ENCODE measurements around the gene CLASP2. TPM values are rescaled to one million over a fixed set of nuclear protein-coding genes. Genes with fewer than 3 reads are reported as not detected.

CLASP2 gene
- total RNA-seq, 4 donors from 2014 or later, result 64.2 to 115 (median 92.1) TPM

DNA sequence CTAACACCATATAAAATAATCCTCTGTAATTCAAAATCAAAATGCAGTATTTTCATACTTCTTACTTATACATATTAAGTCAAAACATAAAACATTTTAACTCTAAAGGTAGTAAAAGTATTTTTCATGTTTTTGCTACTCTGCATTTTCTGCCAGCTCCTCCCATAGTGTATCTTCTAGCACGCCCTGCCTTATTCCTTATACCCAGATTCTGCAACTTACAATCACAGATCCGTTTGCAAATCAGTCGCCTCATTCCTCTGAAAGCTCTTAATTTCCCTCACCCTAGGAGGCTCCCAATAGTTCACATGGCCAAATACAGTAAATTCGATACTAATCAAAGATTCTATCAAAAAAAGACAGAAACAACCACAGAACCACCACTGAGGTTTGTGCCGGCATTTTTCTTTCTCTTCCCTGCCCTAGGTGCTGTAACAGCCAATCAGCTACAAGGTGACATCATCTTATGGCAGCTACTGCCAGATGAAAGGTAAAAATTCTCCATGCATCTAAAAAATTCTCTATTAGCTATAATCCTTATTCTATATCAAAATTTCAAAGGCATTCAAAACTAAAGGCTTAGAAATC is 72.9 kb downstream of the CLASP2 start:
- Histone ChIP-seq H3K36me3 (no peaks in the 10 kb centered on the region), H3K27me3 (no peaks in the 10 kb centered on the region), H3K9me3 (no peaks in the 10 kb centered on the region), H3K4me3 (replicated peaks in 1 of 3) (no peak overlapping the region), H3K27ac (no peak overlapping the region), H3K4me1 (peaks cover 2 to 4% of the 10 kb centered on the region in 2 donors)
- no peak for DNase-seq
- 67 to 78% methylated on average over 5 of the region's 5 CpGs for WGBS, 2 donors
- intact Hi-C loops (cut with DNase I), result no loop called here
- TF ChIP-seq, protein P1, sequence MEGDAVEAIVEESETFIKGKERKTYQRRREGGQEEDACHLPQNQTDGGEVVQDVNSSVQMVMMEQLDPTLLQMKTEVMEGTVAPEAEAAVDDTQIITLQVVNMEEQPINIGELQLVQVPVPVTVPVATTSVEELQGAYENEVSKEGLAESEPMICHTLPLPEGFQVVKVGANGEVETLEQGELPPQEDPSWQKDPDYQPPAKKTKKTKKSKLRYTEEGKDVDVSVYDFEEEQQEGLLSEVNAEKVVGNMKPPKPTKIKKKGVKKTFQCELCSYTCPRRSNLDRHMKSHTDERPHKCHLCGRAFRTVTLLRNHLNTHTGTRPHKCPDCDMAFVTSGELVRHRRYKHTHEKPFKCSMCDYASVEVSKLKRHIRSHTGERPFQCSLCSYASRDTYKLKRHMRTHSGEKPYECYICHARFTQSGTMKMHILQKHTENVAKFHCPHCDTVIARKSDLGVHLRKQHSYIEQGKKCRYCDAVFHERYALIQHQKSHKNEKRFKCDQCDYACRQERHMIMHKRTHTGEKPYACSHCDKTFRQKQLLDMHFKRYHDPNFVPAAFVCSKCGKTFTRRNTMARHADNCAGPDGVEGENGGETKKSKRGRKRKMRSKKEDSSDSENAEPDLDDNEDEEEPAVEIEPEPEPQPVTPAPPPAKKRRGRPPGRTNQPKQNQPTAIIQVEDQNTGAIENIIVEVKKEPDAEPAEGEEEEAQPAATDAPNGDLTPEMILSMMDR (IDR thresholded peaks at IDR 0.05), result no peak
- TF ChIP-seq POLR2A (IDR thresholded peaks at IDR 0.05), result no peak

DNA sequence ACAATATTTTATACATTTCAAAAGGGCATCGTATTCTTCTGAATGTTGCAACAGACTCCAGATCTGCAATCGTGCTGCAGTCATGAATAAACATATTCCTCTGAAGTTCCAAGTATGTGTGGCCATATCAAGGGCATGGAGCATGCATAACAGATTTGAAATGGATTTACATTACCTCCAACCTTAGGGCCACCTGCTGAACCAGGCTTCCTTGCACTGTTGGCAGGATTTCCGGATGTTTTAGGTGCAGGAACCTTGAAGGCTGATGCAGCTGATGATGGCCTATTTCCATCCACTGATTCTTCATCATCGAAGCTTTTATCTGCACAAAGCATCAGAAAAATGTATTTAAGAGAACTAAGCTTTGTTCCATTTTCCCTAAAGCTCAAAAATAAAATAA is 73.5 kb downstream of the CLASP2 start:
- TF ChIP-seq, protein P1 (IDR thresholded peaks at IDR 0.05), result no peak
- no peak for TF ChIP-seq POLR2A (IDR thresholded peaks at IDR 0.05)
- Histone ChIP-seq H3K27ac (no peak overlapping the region), H3K4me3 (replicated peaks in 1 of 3) (no peak overlapping the region), H3K36me3 (no peaks in the 10 kb centered on the region), H3K4me1 (peaks cover 2 to 4% of the 10 kb centered on the region in 2 donors), H3K9me3 (no peaks in the 10 kb centered on the region), H3K27me3 (no peaks in the 10 kb centered on the region)
- DNase-seq, result no peak
- intact Hi-C loops (cut with DNase I), result no loop called here
- 88 to 95% methylated on average over 4 of the region's 4 CpGs for WGBS, 2 donors

DNA sequence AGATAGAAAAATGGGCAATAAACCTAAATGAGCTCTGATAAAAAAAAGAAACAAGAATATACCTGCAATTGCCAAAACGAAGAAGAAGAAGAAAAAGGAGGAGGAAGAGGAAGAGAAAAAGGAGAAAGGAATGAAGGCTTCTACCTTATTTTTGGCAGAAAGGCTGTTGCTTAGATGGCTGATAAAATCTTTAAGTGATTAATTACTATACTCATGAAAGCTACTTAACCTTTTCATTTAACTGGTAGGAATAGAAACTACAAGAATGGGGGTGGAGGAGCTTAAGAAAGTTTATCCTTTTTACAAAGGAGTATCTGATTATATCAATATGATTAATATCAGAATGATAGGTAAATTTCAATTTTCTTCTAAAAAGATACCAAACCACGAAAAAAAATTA is 75.2 kb downstream of the CLASP2 start:
- no peak overlapping the region for H3K4me3 ChIP-seq (replicated peaks in 1 of 3)
- intact Hi-C loops (cut with DNase I), result no loop called here

DNA sequence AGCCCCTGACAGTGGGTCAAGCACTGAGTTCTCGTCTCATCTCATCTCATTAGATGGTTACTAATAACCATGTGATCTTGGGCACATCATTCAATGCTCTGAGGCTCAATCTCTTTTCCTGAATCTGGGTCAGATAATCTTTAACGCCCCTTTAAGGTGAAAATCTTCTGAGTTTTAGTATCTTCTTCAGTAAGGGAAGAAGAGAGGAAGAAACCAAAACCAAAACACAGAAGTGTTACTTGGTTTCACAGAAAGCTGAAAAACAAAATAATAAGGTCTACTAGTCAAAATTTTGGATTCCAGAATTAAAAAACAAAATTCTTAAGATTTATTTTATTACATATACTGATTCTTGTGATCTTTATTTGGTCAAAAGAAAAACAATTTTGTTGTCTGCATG is 78.2 kb downstream of the CLASP2 start:
- no peak for DNase-seq
- 95 to 96% methylated on average over 2 of the region's 2 CpGs for WGBS, 2 donors
- TF ChIP-seq, protein P1 (IDR thresholded peaks at IDR 0.05), result no peak
- TF ChIP-seq POLR2A (IDR thresholded peaks at IDR 0.05), result no peak
- no peaks in the 10 kb centered on the region for H3K36me3 ChIP-seq
- no peak overlapping the region for H3K4me3 ChIP-seq (replicated peaks in 1 of 3)
- no peak overlapping the region for H3K27ac ChIP-seq
- no peaks in the 10 kb centered on the region for H3K4me1 ChIP-seq
- intact Hi-C loops (cut with DNase I), result loop anchor here (5.0 kb wide), 1 partner anchor 147 kb away; no protein-coding TSS in a partner anchor
- no peaks in the 10 kb centered on the region for H3K9me3 ChIP-seq
- H3K27me3 ChIP-seq, result no peaks in the 10 kb centered on the region

More for the DNA sequence above, 75.2 kb downstream of the CLASP2 start:
- Histone ChIP-seq H3K9me3 (no peaks in the 10 kb centered on the region), H3K27me3 (no peaks in the 10 kb centered on the region), H3K36me3 (no peaks in the 10 kb centered on the region), H3K4me1 (peaks cover 2 to 4% of the 10 kb centered on the region in 2 donors), H3K27ac (no peak overlapping the region)
- no peak for TF ChIP-seq POLR2A (IDR thresholded peaks at IDR 0.05)
- TF ChIP-seq, protein P1 (IDR thresholded peaks at IDR 0.05), result no peak
- DNase-seq, result no peak
- WGBS, 2 donors, result 78 to 85% methylated on average over 2 of the region's 2 CpGs

DNA sequence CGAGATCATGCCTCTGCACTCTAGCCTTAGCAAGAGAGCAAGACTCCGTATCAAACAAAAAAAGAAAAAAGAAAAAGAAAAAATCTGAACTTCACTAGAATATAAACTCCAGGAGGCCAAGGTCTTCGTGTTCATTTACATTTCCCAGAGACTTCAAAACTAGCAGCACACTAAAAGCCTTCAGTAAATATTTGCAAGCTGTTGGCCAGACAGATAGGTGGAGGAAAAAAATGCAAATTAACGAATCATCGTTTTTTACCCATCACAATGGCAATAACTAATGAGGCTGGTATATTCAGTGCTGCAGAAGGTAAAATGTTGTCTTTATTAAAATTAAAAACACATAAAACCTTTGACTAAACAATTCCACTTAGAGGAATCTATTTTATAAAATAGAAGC is 80.6 kb downstream of the CLASP2 start:
- no peaks in the 10 kb centered on the region for H3K4me1 ChIP-seq
- H3K4me3 ChIP-seq (replicated peaks in 1 of 3), result no peak overlapping the region
- H3K27ac ChIP-seq, result no peak overlapping the region
- no peaks in the 10 kb centered on the region for H3K27me3 ChIP-seq
- WGBS, 2 donors, result 84 to 89% methylated on average over 5 of the region's 5 CpGs
- intact Hi-C loops (cut with DNase I), result loop anchor here (5.0 kb wide), 1 partner anchor 150 kb away; no protein-coding TSS in a partner anchor
- TF ChIP-seq, protein P1 (IDR thresholded peaks at IDR 0.05), result no peak
- TF ChIP-seq POLR2A (IDR thresholded peaks at IDR 0.05), result no peak
- no peaks in the 10 kb centered on the region for H3K9me3 ChIP-seq
- H3K36me3 ChIP-seq, result no peaks in the 10 kb centered on the region
- no peak for DNase-seq

Data from thyroid gland (tissue), 4 donors.